Superior temporal gyrus (tissue), 1 donor: Measurements from ENCODE around the gene SMPD3.

Experiments used
- DNase-seq: peaks from one replicate; pipeline ENCODE4 v3.0.0-alpha.2; 2016; ENCODE audit errors: extremely low spot score

The SMPD3 gene

GRCh38 chr16:68404736-68405345 lies 43.5 kb downstream of the SMPD3 start:
- DNase-seq: no peak

GRCh38 chr16:68403704-68404103 lies 44.6 kb downstream of the SMPD3 start:
- DNase-seq: no peak

GRCh38 chr16:68403177-68403576 lies 45.1 kb downstream of the SMPD3 start:
- DNase-seq: no peak

GRCh38 chr16:68402748-68403040 lies 45.6 kb downstream of the SMPD3 start:
- DNase-seq: no peak

- no peak for DNase-seq
Measured at GRCh38 chr16:68401871-68402747, 46.2 kb downstream of the SMPD3 start.

GRCh38 chr16:68400924-68401460 lies 47.3 kb downstream of the SMPD3 start:
- no peak for DNase-seq

- no peak for DNase-seq
Measured at GRCh38 chr16:68400083-68400923, 48.0 kb downstream of the SMPD3 start.

- no peak for DNase-seq
Measured at GRCh38 chr16:68399456-68399855, 48.9 kb downstream of the SMPD3 start.

GRCh38 chr16:68397710-68398201 lies 50.6 kb downstream of the SMPD3 start:
- DNase-seq: no peak

- DNase-seq: peak; percentile 22
Measured at GRCh38 chr16:68396481-68396880, 51.8 kb downstream of the SMPD3 start.

GRCh38 chr16:68395815-68396214 lies 52.5 kb downstream of the SMPD3 start:
- DNase-seq: no peak

- no peak for DNase-seq
Measured at GRCh38 chr16:68395167-68395786, 53.0 kb downstream of the SMPD3 start.

GRCh38 chr16:68393333-68393732 lies 55.0 kb downstream of the SMPD3 start:
- DNase-seq: no peak

- DNase-seq: no peak
Measured at GRCh38 chr16:68389750-68390371, 58.4 kb downstream of the SMPD3 start.

GRCh38 chr16:68389006-68389405 lies 59.3 kb downstream of the SMPD3 start:
- DNase-seq: no peak

- DNase-seq: no peak
Measured at GRCh38 chr16:68388124-68388523, 60.2 kb downstream of the SMPD3 start.

GRCh38 chr16:68387301-68387700 lies 61.0 kb downstream of the SMPD3 start:
- no peak for DNase-seq

GRCh38 chr16:68386628-68387027 lies 61.7 kb downstream of the SMPD3 start:
- no peak for DNase-seq

GRCh38 chr16:68385371-68385770 lies 62.9 kb downstream of the SMPD3 start:
- no peak for DNase-seq

GRCh38 chr16:68384288-68385161 lies 63.8 kb downstream of the SMPD3 start:
- DNase-seq: no peak
